ENCODE results near the gene PCDHGB4.
"Not testable (repeated sequence)": the region's sequence is repeated elsewhere in the genome, so short reads cannot be mapped to it uniquely, and the experiment has no call there.

The PCDHGB4 gene

DNA sequence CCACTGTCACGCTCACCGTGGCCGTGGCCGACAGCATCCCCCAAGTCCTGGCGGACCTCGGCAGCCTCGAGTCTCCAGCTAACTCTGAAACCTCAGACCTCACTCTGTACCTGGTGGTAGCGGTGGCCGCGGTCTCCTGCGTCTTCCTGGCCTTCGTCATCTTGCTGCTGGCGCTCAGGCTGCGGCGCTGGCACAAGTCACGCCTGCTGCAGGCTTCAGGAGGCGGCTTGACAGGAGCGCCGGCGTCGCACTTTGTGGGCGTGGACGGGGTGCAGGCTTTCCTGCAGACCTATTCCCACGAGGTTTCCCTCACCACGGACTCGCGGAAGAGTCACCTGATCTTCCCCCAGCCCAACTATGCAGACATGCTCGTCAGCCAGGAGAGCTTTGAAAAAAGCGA, 45.2 kb downstream of the PCDHGB4 start:
- not testable (repeated sequence) for DNase-seq

DNA sequence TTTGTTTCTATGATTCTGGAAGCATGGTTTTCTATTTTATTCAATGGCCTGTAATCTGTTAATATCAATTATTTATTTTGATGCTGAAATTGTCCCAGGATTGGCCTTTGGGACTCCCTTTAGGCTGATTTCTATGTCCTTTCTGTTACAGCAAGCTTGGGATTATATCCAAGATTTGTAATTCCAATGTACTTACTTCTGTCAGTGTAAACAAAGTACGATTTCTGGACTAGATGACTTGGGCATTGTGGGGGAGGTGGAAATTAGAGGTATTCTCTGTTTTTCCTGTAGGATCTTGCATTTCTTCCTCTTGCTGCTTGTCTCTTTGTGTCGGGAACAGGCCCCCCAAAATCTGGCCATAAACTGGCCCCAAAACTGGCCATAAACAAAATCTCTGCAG, 46.5 kb downstream of the PCDHGB4 start:
- no peak for DNase-seq

DNA sequence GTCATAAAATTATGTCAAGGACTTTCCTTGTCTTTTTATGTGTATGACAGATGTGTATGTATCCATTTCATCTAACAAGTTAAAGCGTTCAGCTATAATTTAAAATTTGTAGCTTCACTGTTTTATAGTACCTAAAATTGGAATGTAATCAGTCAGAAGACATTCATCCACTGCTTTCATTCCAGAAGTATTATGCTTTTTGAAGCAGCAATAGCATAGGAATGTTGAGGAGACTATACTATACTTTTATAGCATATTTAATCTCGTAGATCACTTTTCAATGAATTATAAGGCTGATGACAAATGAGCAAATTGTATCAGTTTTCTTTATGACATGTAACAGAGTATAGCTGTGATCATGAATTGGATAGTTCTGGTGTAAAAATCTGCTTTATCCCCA, 49.7 kb downstream of the PCDHGB4 start:
- no peak for DNase-seq

DNA sequence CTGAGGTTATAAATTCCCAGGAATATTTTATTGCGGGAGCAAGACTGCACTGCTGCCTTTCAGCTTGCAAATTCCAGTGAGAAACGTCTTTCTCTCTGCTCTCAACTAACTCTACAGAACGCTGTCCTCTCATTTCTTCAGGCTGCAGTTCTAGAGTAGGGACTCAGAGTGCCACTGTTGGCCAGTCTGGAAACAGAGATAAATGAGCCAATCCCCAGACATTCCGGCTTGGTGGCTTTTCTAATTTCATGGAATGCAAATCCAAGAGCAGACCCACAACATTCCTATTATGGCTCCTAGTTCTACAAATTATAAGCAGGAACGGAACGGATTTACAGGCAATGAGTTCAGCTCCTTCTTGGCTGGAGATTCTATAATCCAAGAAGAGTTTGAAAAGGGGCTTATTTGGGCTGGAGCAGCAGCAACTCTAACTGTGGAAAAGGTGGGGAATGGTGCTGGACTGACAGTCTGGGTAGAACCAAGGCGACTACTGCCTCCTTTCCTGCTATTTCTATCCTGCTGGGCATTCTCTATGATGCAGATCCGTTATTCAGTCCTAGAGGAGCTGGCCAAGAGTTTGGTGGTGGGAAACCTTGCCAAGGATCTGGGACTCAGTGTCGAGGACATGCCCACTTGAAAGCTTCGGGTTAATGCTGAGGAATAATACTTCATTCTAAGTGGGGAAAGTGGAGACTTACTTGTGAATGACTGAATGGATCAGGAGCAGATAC, 52.1 kb downstream of the PCDHGB4 start:
- no peak for DNase-seq

Data from femur (tissue), 1 donor.